Measurements from ENCODE around the gene RAPGEF4.

The RAPGEF4 gene

DNA sequence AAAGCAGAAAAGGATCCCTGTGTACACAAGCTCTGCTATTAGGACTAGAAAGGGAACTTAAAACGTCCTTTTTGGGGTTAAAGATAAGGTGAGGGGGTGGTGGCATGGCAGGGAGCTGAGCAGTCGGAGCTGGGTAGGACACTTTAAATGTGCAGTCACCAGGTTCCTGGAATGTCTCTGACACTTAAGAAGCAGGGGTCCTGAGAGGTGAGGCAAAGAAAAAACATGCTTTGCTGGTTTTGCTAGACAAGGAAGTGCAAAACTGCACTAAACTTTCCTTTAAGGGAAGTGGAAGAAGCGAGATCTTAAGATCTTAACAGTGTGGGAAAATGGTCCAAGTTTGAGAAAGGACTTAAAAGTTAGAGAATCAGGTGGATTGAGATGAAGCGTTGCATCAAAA is 240.5 kb downstream of the RAPGEF4 start:
- no peaks in the 10 kb centered on the region for H3K9me3 Mint-ChIP-seq

DNA sequence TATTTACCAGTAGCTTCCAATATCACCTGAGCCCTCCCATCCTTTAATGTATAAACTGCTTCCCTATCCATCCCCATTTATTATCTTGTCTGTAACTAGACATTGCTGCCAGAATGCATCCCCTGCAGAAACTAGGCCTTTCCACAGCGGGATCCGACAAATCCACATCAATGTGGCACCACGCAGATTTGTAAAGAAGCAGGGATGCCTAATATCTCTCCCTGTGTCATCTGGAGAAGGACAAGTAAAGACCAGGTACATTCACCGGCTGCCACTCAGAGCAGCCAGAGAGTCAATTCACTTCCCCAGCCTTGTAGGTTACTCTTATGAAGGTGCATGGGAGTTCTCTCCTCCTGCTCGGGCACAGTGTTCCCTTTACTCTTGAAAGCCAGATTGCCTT is 241.2 kb downstream of the RAPGEF4 start:
- Mint-ChIP-seq H3K4me3 (no peak overlapping the region), H3K27ac (no peak overlapping the region), H3K36me3 (no peaks in the 10 kb centered on the region), H3K9me3 (no peaks in the 10 kb centered on the region), H3K4me1 (peaks cover 4% of the 10 kb centered on the region), H3K27me3 (peaks cover 8% of the 10 kb centered on the region)

More for the DNA sequence above, 240.5 kb downstream of the RAPGEF4 start:
- Mint-ChIP-seq H3K27ac (no peak overlapping the region), H3K4me1 (peaks cover 11% of the 10 kb centered on the region), H3K36me3 (no peaks in the 10 kb centered on the region), H3K27me3 (peaks cover 8% of the 10 kb centered on the region), H3K4me3 (no peak overlapping the region)

DNA sequence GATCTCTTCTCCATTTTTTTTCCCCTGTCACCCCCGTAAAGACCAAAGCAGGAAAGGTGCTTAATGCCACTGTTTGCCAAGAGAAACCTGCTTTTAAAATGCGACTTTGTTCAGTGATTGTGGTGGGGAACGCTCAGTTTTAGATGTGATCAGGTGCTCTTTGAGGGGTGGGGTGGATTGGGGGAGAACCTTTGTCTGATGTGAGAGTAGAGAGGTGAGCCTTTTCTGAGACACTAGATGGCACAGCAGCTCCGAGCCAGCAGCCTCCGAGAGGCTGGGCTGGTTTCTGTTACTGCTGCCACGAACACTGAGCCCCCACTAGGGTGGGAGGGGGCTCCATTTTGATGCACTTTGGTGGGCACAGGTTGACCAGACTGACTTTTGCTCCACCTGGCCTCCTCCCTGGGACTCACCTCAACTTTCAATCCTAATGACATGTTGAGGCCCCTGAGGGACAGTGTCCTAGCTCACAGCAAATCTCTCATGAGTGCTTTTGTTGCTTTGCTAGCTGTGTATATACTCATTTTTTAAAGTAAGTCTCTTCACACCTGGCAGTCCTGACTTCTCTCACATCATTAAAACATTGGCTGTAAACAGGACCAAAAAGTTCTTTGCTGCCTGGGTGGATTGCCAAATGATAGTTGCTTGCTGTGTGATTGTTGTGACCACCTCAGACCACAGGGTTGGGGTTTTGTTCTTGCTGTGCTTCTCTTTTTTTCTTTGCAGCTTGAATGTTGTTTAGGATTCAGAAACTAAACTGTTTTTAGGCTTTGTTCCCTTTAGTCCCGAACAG is 241.8 kb downstream of the RAPGEF4 start:
- Mint-ChIP-seq H3K9me3 (no peaks in the 10 kb centered on the region), H3K36me3 (no peaks in the 10 kb centered on the region), H3K27ac (no peak overlapping the region), H3K27me3 (peaks cover 8% of the 10 kb centered on the region), H3K4me3 (no peak overlapping the region), H3K4me1 (no peaks in the 10 kb centered on the region)

DNA sequence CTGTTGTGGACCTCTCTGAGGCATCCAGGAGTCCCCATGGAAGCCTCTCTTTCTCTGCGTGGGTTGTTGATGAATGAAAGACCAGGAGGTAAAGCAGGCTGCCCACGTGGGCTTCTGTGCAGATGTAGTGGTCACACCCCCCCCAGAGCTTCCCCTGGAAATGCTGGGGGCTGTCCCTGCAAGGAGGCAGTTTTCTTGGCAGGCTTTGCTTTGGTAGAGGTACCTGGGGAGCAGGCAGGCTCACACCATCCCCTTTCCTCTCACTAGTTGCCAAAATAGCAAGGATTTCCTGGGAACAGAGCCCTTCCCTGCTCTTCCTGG is 242.4 kb downstream of the RAPGEF4 start:
- Mint-ChIP-seq H3K36me3 (no peaks in the 10 kb centered on the region), H3K4me3 (no peak overlapping the region), H3K4me1 (no peaks in the 10 kb centered on the region), H3K27me3 (peaks cover 8% of the 10 kb centered on the region), H3K27ac (no peak overlapping the region), H3K9me3 (no peaks in the 10 kb centered on the region)

DNA sequence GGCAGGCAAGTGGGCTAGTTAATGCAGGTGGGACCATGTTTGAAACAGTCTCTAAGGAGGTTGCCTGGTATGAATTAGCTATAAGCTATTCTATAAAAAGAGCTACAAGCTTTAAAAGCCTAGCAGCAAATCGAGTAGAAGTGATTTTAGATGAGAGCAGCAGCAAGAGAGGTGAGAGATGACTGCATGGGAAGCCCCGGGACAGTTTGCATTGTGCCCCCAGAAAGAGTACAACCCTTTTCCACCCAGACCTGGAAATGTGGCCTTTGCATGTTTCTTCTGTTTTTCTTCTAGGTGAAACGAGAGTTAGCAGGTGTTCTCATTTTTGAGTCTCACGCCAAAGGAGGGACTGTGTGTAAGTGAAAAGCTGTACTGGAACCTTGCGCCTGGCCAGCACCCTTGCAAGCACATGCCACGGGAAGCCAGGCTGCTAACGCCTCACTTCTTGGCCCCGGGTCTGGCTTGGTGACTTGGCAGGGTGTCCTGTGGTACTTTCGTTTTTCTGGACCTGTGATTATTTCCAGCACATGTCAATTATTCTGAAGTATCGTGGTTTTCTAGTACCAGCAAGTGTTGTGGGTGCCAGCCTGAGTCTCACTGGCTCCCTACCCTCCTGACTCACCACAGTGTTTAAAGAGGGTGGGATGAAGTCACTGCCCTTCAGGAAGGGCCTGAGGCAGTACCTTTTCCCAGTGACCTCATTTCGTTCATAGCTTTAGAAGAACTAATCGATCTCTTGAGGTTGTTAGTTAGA is 249.7 kb downstream of the RAPGEF4 start:
- H3K9me3 Mint-ChIP-seq: no peaks in the 10 kb centered on the region
- H3K27ac Mint-ChIP-seq: no peak overlapping the region
- H3K4me3 Mint-ChIP-seq: no peak overlapping the region

DNA sequence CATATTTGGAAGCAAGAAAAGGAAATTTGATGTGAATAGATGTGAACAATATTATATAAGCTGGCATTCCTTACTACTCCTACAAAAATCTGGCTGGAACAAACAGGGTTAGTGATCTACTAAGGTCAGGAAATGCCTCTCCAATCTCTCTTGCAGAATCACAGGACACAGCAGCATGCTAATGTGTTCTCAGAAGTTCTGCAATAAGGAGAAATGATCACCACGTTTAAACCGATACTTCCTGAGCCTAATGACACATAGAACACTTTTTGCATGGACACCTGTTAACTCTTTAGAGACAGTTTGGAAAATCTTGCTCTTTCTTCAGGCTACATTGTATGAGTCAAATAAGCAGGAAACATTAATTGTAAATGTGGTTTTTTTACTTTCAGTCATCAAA is 250.4 kb downstream of the RAPGEF4 start:
- no peaks in the 10 kb centered on the region for H3K36me3 Mint-ChIP-seq
- no peaks in the 10 kb centered on the region for H3K9me3 Mint-ChIP-seq
- peaks cover 9% of the 10 kb centered on the region for H3K4me1 Mint-ChIP-seq
- no peak overlapping the region for H3K4me3 Mint-ChIP-seq
- no peaks in the 10 kb centered on the region for H3K27me3 Mint-ChIP-seq
- peak overlapping the region; percentile 57 for H3K27ac Mint-ChIP-seq

More for the DNA sequence above, 249.7 kb downstream of the RAPGEF4 start:
- H3K27me3 Mint-ChIP-seq: no peaks in the 10 kb centered on the region
- H3K36me3 Mint-ChIP-seq: no peaks in the 10 kb centered on the region
- H3K4me1 Mint-ChIP-seq: peaks cover 9% of the 10 kb centered on the region

DNA sequence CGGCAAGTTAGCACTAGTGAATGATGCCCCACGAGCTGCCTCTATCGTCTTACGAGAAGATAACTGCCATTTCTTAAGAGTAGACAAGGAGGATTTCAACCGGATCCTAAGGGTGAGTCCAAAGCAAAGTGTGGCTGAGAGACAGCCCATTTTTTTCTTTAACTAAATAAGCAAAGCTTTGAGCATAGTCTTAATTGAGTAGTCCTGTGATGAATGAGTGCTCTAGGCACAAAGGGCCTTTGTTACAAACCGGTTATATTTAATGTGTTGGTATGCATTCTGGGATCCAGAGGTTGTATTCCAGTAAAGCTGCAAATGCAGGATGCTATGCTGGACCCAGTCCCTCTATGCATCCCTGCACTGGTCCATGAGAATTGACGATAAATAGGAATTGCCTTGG is 253.1 kb downstream of the RAPGEF4 start:
- no peaks in the 10 kb centered on the region for H3K27me3 Mint-ChIP-seq
- no peaks in the 10 kb centered on the region for H3K9me3 Mint-ChIP-seq
- H3K36me3 Mint-ChIP-seq: no peaks in the 10 kb centered on the region
- H3K4me3 Mint-ChIP-seq: no peak overlapping the region
- H3K27ac Mint-ChIP-seq: no peak overlapping the region
- H3K4me1 Mint-ChIP-seq: peaks cover 9% of the 10 kb centered on the region

DNA sequence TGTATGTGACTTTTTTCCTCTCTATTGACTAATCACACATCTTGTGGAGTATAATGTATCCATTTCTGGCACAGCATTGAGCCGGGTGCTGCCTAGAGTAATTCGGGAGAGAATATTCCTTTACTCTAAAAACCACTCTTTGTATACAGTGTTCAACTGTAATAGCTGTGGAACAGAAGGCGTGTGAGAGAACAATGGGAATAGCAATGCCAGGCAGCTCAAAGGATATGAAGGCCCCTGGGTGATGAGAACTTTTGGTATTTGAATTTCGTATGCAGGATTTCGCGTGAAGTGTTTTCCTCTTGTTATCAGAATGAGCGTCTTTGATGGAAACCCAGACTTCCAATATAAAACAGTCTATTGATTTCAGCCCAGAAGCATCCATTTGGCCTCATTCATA is 255.4 kb downstream of the RAPGEF4 start:
- Mint-ChIP-seq H3K4me3 (no peak overlapping the region), H3K27ac (no peak overlapping the region), H3K4me1 (peaks cover 1% of the 10 kb centered on the region), H3K9me3 (no peaks in the 10 kb centered on the region), H3K36me3 (no peaks in the 10 kb centered on the region), H3K27me3 (no peaks in the 10 kb centered on the region)

DNA sequence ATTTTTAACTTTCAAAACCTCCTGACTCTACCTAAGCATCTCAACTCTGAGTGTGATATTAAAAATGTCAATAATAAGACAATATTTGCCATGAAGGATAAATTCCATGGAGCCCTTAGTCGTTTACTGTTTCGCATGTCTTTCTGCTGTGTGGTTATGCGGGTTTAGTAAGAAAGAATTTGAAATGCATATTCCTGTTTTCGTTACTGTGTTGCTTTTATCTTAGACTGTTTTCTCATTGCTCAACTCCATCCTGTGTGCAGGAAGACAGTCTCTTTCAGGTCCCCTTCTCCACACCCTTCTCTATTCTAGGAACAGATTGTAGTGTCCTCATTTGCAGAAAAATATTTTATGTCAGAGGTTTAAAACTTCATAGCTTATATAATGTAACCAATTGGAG is 257.5 kb downstream of the RAPGEF4 start:
- H3K27ac Mint-ChIP-seq: no peak overlapping the region
- H3K9me3 Mint-ChIP-seq: no peaks in the 10 kb centered on the region
- no peaks in the 10 kb centered on the region for H3K4me1 Mint-ChIP-seq
- peaks cover 3% of the 10 kb centered on the region for H3K36me3 Mint-ChIP-seq
- H3K4me3 Mint-ChIP-seq: no peak overlapping the region
- peaks cover 4% of the 10 kb centered on the region for H3K27me3 Mint-ChIP-seq

DNA sequence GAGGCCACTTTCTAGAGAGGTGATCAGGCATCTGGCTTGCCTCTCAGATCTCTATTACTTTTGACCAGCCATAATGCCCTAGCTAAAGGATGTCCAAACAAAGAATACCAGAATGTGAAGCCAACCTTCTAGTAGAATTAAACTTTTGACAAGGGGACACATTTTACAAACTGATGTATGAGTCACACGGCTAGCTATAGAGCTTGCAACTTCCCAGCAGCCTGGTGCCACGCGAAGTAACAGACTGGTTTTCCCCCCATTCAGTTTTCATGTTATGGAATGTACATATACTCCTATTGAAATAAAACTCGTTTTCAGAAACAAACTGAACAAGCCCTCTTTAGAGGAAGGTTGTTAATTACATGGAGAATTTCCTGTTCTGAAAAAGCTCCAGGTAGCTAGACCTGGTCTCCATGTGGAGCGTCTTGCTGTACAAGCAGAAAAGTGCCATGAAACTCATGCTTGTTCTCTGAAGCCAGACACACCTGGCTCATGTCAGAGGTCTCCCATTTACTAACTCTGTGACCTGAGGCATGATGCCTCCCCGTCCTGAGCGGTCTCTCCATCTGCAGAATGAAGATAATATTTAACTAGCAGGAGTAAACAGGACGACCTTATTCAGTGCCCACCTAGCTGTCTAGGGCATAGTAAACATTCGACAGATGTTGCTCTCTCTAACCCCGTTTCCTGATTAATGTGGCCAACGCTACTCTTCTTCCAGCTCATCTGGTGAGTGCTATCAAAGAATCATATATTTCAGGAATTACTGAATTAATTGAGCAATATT is 258.5 kb downstream of the RAPGEF4 start:
- H3K27ac Mint-ChIP-seq: no peak overlapping the region
- H3K4me1 Mint-ChIP-seq: no peaks in the 10 kb centered on the region
- no peaks in the 10 kb centered on the region for H3K9me3 Mint-ChIP-seq
- no peak overlapping the region for H3K4me3 Mint-ChIP-seq
- H3K36me3 Mint-ChIP-seq: peaks cover 4% of the 10 kb centered on the region
- peaks cover 6% of the 10 kb centered on the region for H3K27me3 Mint-ChIP-seq

DNA sequence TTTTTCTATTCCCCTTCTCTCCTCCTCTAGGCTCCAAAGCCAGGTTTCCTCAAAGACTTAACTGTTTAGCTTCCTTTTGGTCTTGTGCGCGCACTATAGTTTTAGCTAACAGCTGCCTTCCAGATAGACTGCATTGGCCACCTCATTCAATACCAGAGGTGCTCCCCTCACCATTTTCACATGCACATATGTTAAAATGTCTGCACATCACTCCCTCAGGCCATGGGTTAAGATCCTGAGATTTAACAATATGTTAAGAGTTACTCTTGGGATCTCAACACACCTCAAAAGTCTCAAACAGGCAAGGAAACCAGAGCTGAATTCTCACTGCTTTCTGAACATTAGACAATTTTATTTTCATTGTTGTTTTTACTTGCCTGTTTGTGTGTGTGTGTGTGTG is 259.2 kb downstream of the RAPGEF4 start:
- H3K27ac Mint-ChIP-seq: no peak overlapping the region
- H3K4me3 Mint-ChIP-seq: no peak overlapping the region
- peaks cover 4% of the 10 kb centered on the region for H3K36me3 Mint-ChIP-seq
- peaks cover 6% of the 10 kb centered on the region for H3K27me3 Mint-ChIP-seq
- no peaks in the 10 kb centered on the region for H3K4me1 Mint-ChIP-seq
- no peaks in the 10 kb centered on the region for H3K9me3 Mint-ChIP-seq

DNA sequence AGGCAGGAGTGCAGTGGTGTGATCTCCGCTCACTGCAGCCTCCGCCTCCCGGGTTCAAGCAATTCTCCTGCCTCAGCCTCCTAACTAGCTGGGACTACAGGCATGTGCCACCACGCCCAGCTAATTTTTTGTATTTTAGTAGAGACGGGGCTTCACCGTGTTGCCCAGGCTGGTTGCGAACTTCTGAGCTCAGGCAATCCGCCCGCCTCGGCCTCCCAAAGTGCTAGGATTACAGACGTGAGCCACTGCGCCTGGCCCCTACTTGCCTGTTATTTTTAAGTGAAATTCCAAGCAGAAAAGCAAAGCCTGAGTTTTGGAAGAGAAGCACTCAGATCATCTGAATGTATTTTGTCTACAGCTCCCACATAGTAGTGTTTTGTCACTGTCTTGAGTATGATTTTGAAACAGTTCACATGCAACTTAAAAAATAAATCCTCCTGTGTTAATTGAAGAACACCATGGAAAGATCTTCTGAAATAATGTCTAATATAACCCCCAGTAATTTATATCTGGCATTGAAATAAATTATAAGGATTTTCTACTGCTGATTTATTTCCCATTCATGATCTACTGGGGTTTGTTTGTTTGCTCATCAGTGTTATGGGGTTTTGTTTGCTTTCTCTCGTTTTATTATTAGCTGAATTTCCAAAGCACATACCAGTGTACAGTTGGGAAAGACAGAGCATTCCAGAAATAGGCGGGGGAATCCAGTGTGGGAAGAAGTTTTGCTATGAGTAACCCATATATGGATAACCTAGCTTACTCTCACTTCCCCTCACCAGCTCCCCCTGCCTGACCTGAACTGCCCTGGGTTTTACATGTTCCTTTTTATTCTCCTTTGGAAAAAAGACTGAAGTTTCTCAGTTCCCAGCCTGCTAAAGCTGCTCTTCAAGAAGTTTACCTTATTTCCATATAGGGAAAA is 259.9 kb downstream of the RAPGEF4 start:
- H3K4me1 Mint-ChIP-seq: no peaks in the 10 kb centered on the region
- no peak overlapping the region for H3K4me3 Mint-ChIP-seq
- peaks cover 6% of the 10 kb centered on the region for H3K27me3 Mint-ChIP-seq
- H3K36me3 Mint-ChIP-seq: peaks cover 4% of the 10 kb centered on the region
- no peaks in the 10 kb centered on the region for H3K9me3 Mint-ChIP-seq
- no peak overlapping the region for H3K27ac Mint-ChIP-seq

DNA sequence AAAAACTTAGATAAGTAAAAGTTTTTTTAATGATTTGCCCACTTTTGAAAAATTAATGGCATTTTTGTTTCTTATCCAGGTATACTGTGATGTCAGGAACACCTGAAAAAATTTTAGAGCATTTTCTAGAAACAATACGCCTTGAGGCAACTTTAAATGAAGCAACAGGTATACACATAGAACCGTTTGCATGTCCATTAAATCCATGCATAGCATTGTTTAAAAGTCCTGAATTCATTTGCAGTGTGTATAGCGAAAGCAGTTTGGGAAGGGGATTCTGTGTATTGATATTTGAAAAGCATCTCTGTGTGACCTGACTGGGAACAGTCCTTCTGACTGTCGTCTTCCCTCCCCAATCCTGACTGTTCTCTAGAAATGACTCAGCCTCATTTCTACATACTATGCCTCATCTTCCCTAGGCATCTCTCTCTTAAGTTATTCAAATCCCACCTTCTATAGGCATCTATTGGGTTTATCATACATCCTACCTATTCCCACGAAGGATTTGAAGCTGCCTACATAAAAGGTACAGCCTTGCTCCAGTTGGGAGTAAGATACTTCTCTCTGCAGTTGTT is 260.8 kb downstream of the RAPGEF4 start:
- Mint-ChIP-seq H3K9me3 (no peaks in the 10 kb centered on the region), H3K4me3 (no peak overlapping the region), H3K4me1 (no peaks in the 10 kb centered on the region), H3K27ac (no peak overlapping the region), H3K36me3 (peaks cover 4% of the 10 kb centered on the region), H3K27me3 (peaks cover 6% of the 10 kb centered on the region)

DNA sequence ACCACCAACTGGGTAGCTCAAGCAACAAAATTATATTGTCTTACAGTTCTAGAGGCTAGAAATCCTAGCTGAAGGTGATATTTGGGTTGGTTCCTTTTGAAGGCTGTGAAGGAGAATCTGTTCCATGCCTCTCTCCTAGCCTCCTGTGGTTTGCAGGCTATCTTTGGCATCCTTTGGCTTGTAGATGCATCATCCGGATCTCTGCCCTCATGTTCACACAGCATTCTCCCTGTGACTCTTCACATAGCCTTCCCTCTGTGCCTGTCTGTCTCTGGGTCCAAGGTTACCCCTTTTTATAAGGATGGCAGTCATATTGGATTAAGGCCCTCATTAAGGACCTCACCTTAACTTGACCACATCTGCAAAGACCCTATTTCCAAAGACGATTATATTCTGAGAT is 261.4 kb downstream of the RAPGEF4 start:
- no peak overlapping the region for H3K27ac Mint-ChIP-seq
- no peak overlapping the region for H3K4me3 Mint-ChIP-seq
- H3K36me3 Mint-ChIP-seq: peaks cover 4% of the 10 kb centered on the region

More for the DNA sequence above, 261.4 kb downstream of the RAPGEF4 start:
- Mint-ChIP-seq H3K27me3 (peaks cover 6% of the 10 kb centered on the region), H3K4me1 (no peaks in the 10 kb centered on the region), H3K9me3 (no peaks in the 10 kb centered on the region)

Data from activated naive CD4-positive, alpha-beta T cell treated with anti-CD3 and anti-CD28 coated beads, Interleukin-2, amount 50 U/mL, for 24 hours (primary cell).